Calu3 (cell line): ENCODE data around the gene DECR2. TPM values are rescaled to one million over a fixed set of nuclear protein-coding genes. Genes with fewer than 3 reads are reported as not detected.

Source experiments
- BruUV-seq: library from RNA; stranded (reverse); fragments of 400-500 nt; replicated peaks from 2 replicates; lab custom pipeline; 2021; lab: Mats Ljungman, UMichigan
- CTCF ChIA-PET: fragments of 300-600 bp; sonication (Branson Sonifier 250); formaldehyde crosslinking; loops from one replicate; lab custom pipeline; 2022; ENCODE audit warnings: antibody characterized with exemption; lab: Charles Lee
- DNase-seq: peaks from one replicate; pipeline ENCODE4 v3.0.0; 2022
- H3K27ac Mint-ChIP-seq: one replicate; pipeline ENCODE4 v1.8.0; 2022; ENCODE audit warnings: mixed read lengths; ENCODE audit not compliant: unreplicated experiment
- H3K27me3 Mint-ChIP-seq: one replicate; pipeline ENCODE4 v1.8.0; 2022; ENCODE audit warnings: mixed read lengths; ENCODE audit not compliant: unreplicated experiment
- H3K36me3 Mint-ChIP-seq: one replicate; pipeline ENCODE4 v1.8.0; 2022; ENCODE audit warnings: mild to moderate bottlenecking, moderate library complexity, mixed read lengths; ENCODE audit not compliant: insufficient read depth, unreplicated experiment
- H3K4me1 Mint-ChIP-seq: one replicate; pipeline ENCODE4 v1.8.0; 2022; ENCODE audit warnings: mild to moderate bottlenecking, low read depth, mixed read lengths; ENCODE audit not compliant: unreplicated experiment
- H3K4me3 Mint-ChIP-seq: one replicate; pipeline ENCODE4 v1.8.0; 2022; ENCODE audit warnings: mild to moderate bottlenecking, low read depth, moderate library complexity, mixed read lengths; ENCODE audit not compliant: unreplicated experiment
- H3K9me3 Mint-ChIP-seq: one replicate; pipeline ENCODE4 v1.8.0; 2022; ENCODE audit warnings: low read depth, mixed read lengths; ENCODE audit not compliant: unreplicated experiment
- intact Hi-C: fragments of 100-400 bp; cut with micrococcal nuclease; formaldehyde crosslinking; loops from one replicate; pipeline ENCODE4 v1.10.0; 2022; ENCODE audit not compliant: unreplicated experiment
- total RNA-seq: library from RNA; stranded (reverse); gene quantifications from 2 replicates; pipeline ENCODE4 v1.2.3, GENCODE V29; 2022
- TF ChIP-seq, protein P1 (sequence below): fragments of 200-600 bp; IDR thresholded peaks from one replicate; pipeline ENCODE4 v1.8.0; 2022; ENCODE audit warnings: antibody characterized with exemption; ENCODE audit not compliant: unreplicated experiment

Gene DECR2
- total RNA-seq, 1 experiment from 2014 or later: 41.2 TPM

DNA sequence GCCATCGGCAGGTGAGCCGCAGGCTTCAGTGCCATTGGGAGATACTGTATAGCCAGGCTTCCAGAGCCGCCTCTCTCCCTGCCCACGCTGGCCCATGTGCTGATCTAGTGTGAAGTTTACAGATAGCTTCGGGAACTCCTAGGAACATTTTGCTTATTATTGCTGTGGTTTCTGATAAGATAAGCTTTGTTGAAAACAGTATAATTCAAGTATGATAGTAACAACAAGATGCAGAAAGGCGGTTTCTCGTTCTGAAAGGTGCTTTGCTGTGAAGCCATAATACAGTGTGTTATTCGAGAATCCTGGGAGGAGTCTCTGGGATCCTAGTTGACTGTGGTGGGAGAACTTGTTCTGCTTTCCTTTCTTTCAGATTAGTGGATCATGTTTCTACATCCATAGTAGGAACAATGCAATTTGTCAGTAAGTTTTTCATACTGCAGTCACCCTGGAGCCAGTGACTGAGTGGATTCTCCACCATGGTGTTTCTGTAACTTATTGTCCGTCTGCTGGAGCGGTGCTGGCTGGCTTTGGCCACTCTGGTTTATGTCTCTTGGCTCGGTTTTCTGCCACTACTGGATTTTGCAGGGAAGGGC is 55.3 kb downstream of the DECR2 start:
- no TSS peak for BruUV-seq
- Mint-ChIP-seq H3K27me3 (no peaks in the 10 kb centered on the region), H3K9me3 (no peaks in the 10 kb centered on the region), H3K4me3 (no peak overlapping the region), H3K27ac (no peak overlapping the region), H3K36me3 (no peaks in the 10 kb centered on the region), H3K4me1 (peaks cover 19% of the 10 kb centered on the region)
- no peak for DNase-seq
- CTCF ChIA-PET: no interaction called here
- TF ChIP-seq, protein P1, sequence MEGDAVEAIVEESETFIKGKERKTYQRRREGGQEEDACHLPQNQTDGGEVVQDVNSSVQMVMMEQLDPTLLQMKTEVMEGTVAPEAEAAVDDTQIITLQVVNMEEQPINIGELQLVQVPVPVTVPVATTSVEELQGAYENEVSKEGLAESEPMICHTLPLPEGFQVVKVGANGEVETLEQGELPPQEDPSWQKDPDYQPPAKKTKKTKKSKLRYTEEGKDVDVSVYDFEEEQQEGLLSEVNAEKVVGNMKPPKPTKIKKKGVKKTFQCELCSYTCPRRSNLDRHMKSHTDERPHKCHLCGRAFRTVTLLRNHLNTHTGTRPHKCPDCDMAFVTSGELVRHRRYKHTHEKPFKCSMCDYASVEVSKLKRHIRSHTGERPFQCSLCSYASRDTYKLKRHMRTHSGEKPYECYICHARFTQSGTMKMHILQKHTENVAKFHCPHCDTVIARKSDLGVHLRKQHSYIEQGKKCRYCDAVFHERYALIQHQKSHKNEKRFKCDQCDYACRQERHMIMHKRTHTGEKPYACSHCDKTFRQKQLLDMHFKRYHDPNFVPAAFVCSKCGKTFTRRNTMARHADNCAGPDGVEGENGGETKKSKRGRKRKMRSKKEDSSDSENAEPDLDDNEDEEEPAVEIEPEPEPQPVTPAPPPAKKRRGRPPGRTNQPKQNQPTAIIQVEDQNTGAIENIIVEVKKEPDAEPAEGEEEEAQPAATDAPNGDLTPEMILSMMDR: no peak
- intact Hi-C loops: no loop called here

DNA sequence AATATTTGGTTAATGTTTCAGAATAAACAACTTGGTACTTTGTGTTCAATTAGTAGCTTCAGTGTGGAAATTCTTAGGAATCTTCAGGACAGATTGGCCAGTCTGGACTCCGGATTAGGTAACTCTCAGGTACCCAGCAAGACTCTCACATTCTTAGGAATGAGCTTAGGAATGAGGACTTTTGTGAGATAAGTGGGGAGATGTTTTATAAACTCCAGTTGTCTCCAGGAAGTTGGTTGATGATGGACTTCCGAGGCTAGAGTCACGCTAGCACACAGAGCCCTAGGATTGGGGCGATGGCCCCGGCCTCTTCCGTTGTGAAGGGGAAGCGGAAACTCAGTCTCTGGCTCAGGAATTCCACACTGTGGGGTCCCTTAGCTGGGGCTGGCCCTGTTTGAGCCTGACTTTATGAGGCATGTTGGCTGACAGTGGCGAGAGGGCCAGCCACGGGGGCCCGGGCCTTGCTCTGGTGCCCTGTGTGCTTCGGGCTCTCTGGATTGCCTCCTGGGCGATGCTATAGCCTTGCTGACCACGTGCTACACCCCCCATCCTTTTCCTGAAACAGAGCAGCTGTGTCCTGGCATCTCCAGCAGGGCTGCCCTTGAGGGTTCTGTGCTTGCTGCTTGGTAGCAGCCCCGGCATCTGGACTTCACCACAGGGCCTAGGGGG is 56.2 kb downstream of the DECR2 start:
- BruUV-seq: no TSS peak
- H3K4me1 Mint-ChIP-seq: peaks cover 19% of the 10 kb centered on the region
- H3K9me3 Mint-ChIP-seq: no peaks in the 10 kb centered on the region
- CTCF ChIA-PET: interaction anchor here (0.5 kb wide), 1 partner anchor 126 kb away, joined by 3 read pairs; no protein-coding TSS in a partner anchor
- DNase-seq: no peak
- H3K4me3 Mint-ChIP-seq: no peak overlapping the region
- no peaks in the 10 kb centered on the region for H3K27me3 Mint-ChIP-seq
- no peaks in the 10 kb centered on the region for H3K36me3 Mint-ChIP-seq
- TF ChIP-seq, protein P1: no peak
- H3K27ac Mint-ChIP-seq: no peak overlapping the region
- intact Hi-C loops: no loop called here

DNA sequence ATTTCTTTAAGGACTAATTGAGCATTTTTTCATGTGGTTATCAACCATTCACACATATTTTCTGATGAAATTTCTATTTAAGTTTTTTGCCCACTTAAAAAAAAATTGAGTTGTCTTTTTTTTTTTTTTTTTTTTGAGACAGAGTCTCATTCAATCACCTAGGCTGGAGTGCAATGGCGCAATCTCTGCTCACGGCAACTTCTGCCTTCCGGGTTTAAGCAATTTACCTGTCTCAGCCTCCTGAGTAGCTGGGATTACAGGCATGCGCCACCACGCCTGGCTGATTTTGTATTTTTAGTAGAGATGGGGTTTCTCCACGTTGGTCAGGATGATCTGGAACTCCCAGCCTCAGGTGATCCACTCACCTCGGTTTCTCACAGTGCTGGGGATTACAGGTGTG is 58.1 kb downstream of the DECR2 start:
- intact Hi-C loops: no loop called here
- H3K4me3 Mint-ChIP-seq: no peak overlapping the region
- peaks cover 19% of the 10 kb centered on the region for H3K4me1 Mint-ChIP-seq
- H3K36me3 Mint-ChIP-seq: no peaks in the 10 kb centered on the region
- H3K27me3 Mint-ChIP-seq: no peaks in the 10 kb centered on the region
- H3K27ac Mint-ChIP-seq: no peak overlapping the region
- no peaks in the 10 kb centered on the region for H3K9me3 Mint-ChIP-seq
- CTCF ChIA-PET: interaction anchor here (0.7 kb wide), 1 partner anchor 8 kb away, joined by 3 read pairs; no protein-coding TSS in a partner anchor
- DNase-seq: no peak
- TF ChIP-seq, protein P1: no peak
- BruUV-seq: no TSS peak

DNA sequence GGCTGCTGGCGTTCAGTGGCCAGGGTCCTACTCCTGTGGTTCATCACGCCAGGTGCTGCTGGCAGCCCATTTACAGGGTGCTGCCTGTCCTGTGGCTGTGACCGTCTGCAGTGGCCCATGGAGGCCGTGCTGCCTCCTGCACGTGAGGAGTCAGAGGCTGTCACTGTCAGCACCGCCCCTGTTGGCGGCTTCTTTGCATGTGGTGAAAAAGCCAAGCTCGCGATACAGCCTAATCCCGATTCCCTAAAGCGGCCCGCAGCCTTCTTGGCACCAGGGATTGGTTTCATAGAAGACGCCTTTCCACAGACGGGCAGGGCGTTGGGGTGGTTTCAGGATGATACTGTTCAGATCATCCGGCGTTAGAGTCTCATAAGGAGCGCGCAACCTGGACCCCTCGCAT is 59.1 kb downstream of the DECR2 start:
- intact Hi-C loops: no loop called here
- no TSS peak for BruUV-seq
- no peak for DNase-seq
- Mint-ChIP-seq H3K9me3 (no peaks in the 10 kb centered on the region), H3K27me3 (no peaks in the 10 kb centered on the region), H3K36me3 (no peaks in the 10 kb centered on the region), H3K27ac (no peak overlapping the region), H3K4me1 (peaks cover 19% of the 10 kb centered on the region), H3K4me3 (no peak overlapping the region)
- TF ChIP-seq, protein P1: no peak
- CTCF ChIA-PET: no interaction called here

Other genes with a start within 250 kb of the DECR2 start
- gene HBZ, start 249.2 kb upstream of the DECR2 start, total RNA-seq: not detected in 2 replicates
- gene HBM, start 235.9 kb upstream of the DECR2 start, total RNA-seq: not detected in 2 replicates
- gene HBA2, start 229.0 kb upstream of the DECR2 start, total RNA-seq: not detected in 2 replicates
- not detected in 2 replicates for gene HBA1, start 225.2 kb upstream of the DECR2 start, total RNA-seq
- gene HBQ1, start 221.4 kb upstream of the DECR2 start, total RNA-seq: not detected in 2 replicates
- gene LUC7L, start 172.4 kb upstream of the DECR2 start, total RNA-seq: 74.6 and 79.3 TPM in 2 replicates
- 118 and 130 TPM in 2 replicates for gene FAM234A, start 167.1 kb upstream of the DECR2 start, total RNA-seq
- gene RGS11, start 125.9 kb upstream of the DECR2 start, total RNA-seq: 0.85 and 1.7 TPM in 2 replicates
- 0.29 TPM in 1 of 2 replicates, not detected in the other for gene ARHGDIG, start 121.3 kb upstream of the DECR2 start, total RNA-seq
- 0.71 TPM in 1 of 2 replicates, not detected in the other for gene PDIA2, start 118.7 kb upstream of the DECR2 start, total RNA-seq
- 49.8 and 52.5 TPM in 2 replicates for gene AXIN1, start 49.2 kb upstream of the DECR2 start, total RNA-seq
- 115 and 126 TPM in 2 replicates for gene MRPL28, start 31.3 kb upstream of the DECR2 start, total RNA-seq
- gene PGAP6, start 19.9 kb upstream of the DECR2 start, total RNA-seq: 70.0 and 78.5 TPM in 2 replicates
- 88.2 and 96.5 TPM in 2 replicates for gene NME4, start 4.7 kb upstream of the DECR2 start, total RNA-seq
- gene RAB11FIP3, start 23.8 kb downstream of the DECR2 start, total RNA-seq: 26.6 and 33.7 TPM in 2 replicates
- gene CAPN15, start 125.8 kb downstream of the DECR2 start, total RNA-seq: 108 and 120 TPM in 2 replicates
- gene PRR35, start 158.5 kb downstream of the DECR2 start, total RNA-seq: not detected in 2 replicates
- gene NHLRC4, start 165.1 kb downstream of the DECR2 start, total RNA-seq: not detected in 2 replicates
- 101 and 106 TPM in 2 replicates for gene PIGQ, start 168.1 kb downstream of the DECR2 start, total RNA-seq
- 35.6 and 36.5 TPM in 2 replicates for gene RAB40C, start 188.2 kb downstream of the DECR2 start, total RNA-seq
- gene WFIKKN1, start 229.1 kb downstream of the DECR2 start, total RNA-seq: 0.66 and 0.90 TPM in 2 replicates
- gene METTL26, start 234.4 kb downstream of the DECR2 start, total RNA-seq: 117 and 121 TPM in 2 replicates
- gene MCRIP2, start 239.9 kb downstream of the DECR2 start, total RNA-seq: 56.3 and 60.7 TPM in 2 replicates
- 142 and 162 TPM in 2 replicates for gene WDR90, start 247.5 kb downstream of the DECR2 start, total RNA-seq